ENCODE measurements around the gene FSHR. TPM values are rescaled to one million over a fixed set of nuclear protein-coding genes. Genes with fewer than 3 reads are reported as not detected.

Gene FSHR
- total RNA-seq, result not detected

GRCh38 chr2:49154140-49154539 lies at the start of gene FSHR:
TSS of gene FSHR (minus strand) at chr2:49154515. CDS start at chr2:49154417, 98 bp downstream.
- WGBS, 2 donors, result 13 to 20% methylated on average over 4 of the region's 4 CpGs
- H3K4me3 ChIP-seq, result no peak within 1 kb of the TSS
- H3K9me3 ChIP-seq, result no peaks in the 10 kb centered on the region
- ATAC-seq (no peak), DNase-seq (no peak)
- H3K27me3 ChIP-seq, result no peaks in the 10 kb centered on the region
- intact Hi-C loops (cut with DNase I), result no loop called here
- H3K4me1 ChIP-seq, result no peaks in the 10 kb centered on the region
- no peak within 1 kb of the TSS for H3K27ac ChIP-seq
- TF ChIP-seq POLR2A (IDR thresholded peaks at IDR 0.05) (no peak), CTCF (IDR thresholded peaks at IDR 0.05) (no peak)
- H3K36me3 ChIP-seq (replicated peaks in 1 of 2; ENCODE audit: insufficient read depth in 1 of 2, low read depth in 2 of 2), result no peaks in the 10 kb centered on the region

- Histone ChIP-seq H3K36me3 (replicated peaks in 1 of 2; ENCODE audit: insufficient read depth in 1 of 2, low read depth in 2 of 2) (no peaks in the 10 kb centered on the region), H3K27me3 (no peaks in the 10 kb centered on the region), H3K9me3 (no peaks in the 10 kb centered on the region), H3K4me1 (no peaks in the 10 kb centered on the region), H3K27ac (no peak overlapping the region), H3K4me3 (no peak overlapping the region)
- intact Hi-C loops (cut with DNase I), result no loop called here
- ATAC-seq, result no peak
- 54 to 73% methylated on average over 2 of the region's 2 CpGs for WGBS, 2 donors
- DNase-seq, result no peak
- no peak for TF ChIP-seq POLR2A (IDR thresholded peaks at IDR 0.05)
- TF ChIP-seq CTCF (IDR thresholded peaks at IDR 0.05), result no peak
Measured at GRCh38 chr2:49199266-49199665, 45.0 kb upstream of the FSHR start.

GRCh38 chr2:49194701-49195100 lies 40.4 kb upstream of the FSHR start:
- 77 to 82% methylated on average over 1 of the region's 1 CpG for WGBS, 2 donors
- no peaks in the 10 kb centered on the region for H3K4me1 ChIP-seq
- no peaks in the 10 kb centered on the region for H3K9me3 ChIP-seq
- intact Hi-C loops (cut with DNase I), result no loop called here
- ATAC-seq (no peak), DNase-seq (no peak)
- no peaks in the 10 kb centered on the region for H3K27me3 ChIP-seq
- TF ChIP-seq POLR2A (IDR thresholded peaks at IDR 0.05) (no peak), CTCF (IDR thresholded peaks at IDR 0.05) (no peak)
- no peak overlapping the region for H3K27ac ChIP-seq
- no peak overlapping the region for H3K4me3 ChIP-seq
- H3K36me3 ChIP-seq (replicated peaks in 1 of 2; ENCODE audit: insufficient read depth in 1 of 2, low read depth in 2 of 2), result no peaks in the 10 kb centered on the region

GRCh38 chr2:49192036-49192435 lies 37.7 kb upstream of the FSHR start:
- DNase-seq, result no peak
- intact Hi-C loops (cut with DNase I), result no loop called here
- 58 to 66% methylated on average over 1 of the region's 1 CpG for WGBS, 2 donors

More at GRCh38 chr2:49192036-49192435, 37.7 kb upstream of the FSHR start:
- Histone ChIP-seq H3K4me3 (no peak overlapping the region), H3K9me3 (no peaks in the 10 kb centered on the region), H3K4me1 (no peaks in the 10 kb centered on the region), H3K36me3 (replicated peaks in 1 of 2; ENCODE audit: insufficient read depth in 1 of 2, low read depth in 2 of 2) (no peaks in the 10 kb centered on the region), H3K27me3 (no peaks in the 10 kb centered on the region), H3K27ac (no peak overlapping the region)
- peak; percentile 24 for ATAC-seq
- TF ChIP-seq POLR2A (IDR thresholded peaks at IDR 0.05), result no peak
- no peak for TF ChIP-seq CTCF (IDR thresholded peaks at IDR 0.05)
